Endothelial cell of umbilical vein (primary cell): ENCODE measurements around the gene USP33. TPM values are rescaled to one million over a fixed set of nuclear protein-coding genes. Genes with fewer than 3 reads are reported as not detected.
A peak's percentile ranks its signal among the peaks of the same experiment; 100 is the strongest.
"Not testable (repeated sequence)": the region's sequence is repeated elsewhere in the genome, so short reads cannot be mapped to it uniquely, and the experiment has no call there.

Experiments used
- BruUV-seq: library from RNA; stranded (reverse); fragments of 400-500 nt; replicated peaks from 2 replicates; lab custom pipeline; 2021; lab: Mats Ljungman, UMichigan
- CTCF ChIA-PET: fragments of 300-600, 350-600 bp; sonication (Branson Sonifier 250); formaldehyde crosslinking; loops from one replicate; lab custom pipeline; 2021; ENCODE audit warnings: antibody characterized with exemption, inconsistent platforms; lab: Charles Lee
- POLR2A ChIA-PET: fragments of 300-600, 350-600 bp; sonication (Branson Sonifier 250); formaldehyde crosslinking; loops from one replicate; lab custom pipeline; 2021; ENCODE audit warnings: antibody characterized with exemption, inconsistent platforms; lab: Charles Lee
- DNase-seq: peaks from one replicate; pipeline ENCODE4 v3.0.0-alpha.2; 2011; ENCODE audit warnings: low read depth, low spot score
- FAIRE-seq: peaks from 2 replicates; lab custom pipeline; 2011; peaks lifted over from hg19 to GRCh38; lab: Jason Lieb, UNC
- H2AFZ ChIP-seq: 2 replicates; pipeline ENCODE4 v1.6.0; 2012; ENCODE audit warnings: low read depth, low read length, control low read depth, inconsistent platforms
- H3K27ac ChIP-seq: 2 replicates; pipeline ENCODE4 v1.5.1; 2011; ENCODE audit warnings: low read depth, mild to moderate bottlenecking, control low read depth, low read length, moderate library complexity; ENCODE audit not compliant: insufficient read depth
- H3K27me3 ChIP-seq, 2 experiments: 2 replicates each; pipeline versions ENCODE4 v1.6.0 to v1.6.1; 2011; ENCODE audit warnings: low read length in 2 of 2, mixed read lengths in 1 of 2; ENCODE audit not compliant: control insufficient read depth in 2 of 2, insufficient read depth in 2 of 2
- H3K36me3 ChIP-seq, 2 experiments: 2 replicates in 1 of 2; 3 replicates in 1 of 2; pipeline ENCODE4 v1.5.1; 2011; ENCODE audit warnings: low read length in 2 of 2, mild to moderate bottlenecking in 1 of 2, moderate library complexity in 1 of 2; ENCODE audit not compliant: control insufficient read depth in 2 of 2, insufficient read depth in 2 of 2; ENCODE audit errors: extremely low read depth in 1 of 2
- H3K4me1 ChIP-seq: 3 replicates; pipeline ENCODE4 v1.5.1; 2011; ENCODE audit warnings: mild to moderate bottlenecking, low read length; ENCODE audit not compliant: control insufficient read depth, insufficient read depth; ENCODE audit errors: extremely low read depth
- H3K4me2 ChIP-seq: 2 replicates; pipeline ENCODE4 v1.6.1; 2011; ENCODE audit warnings: low read length, control low read depth, mixed read lengths; ENCODE audit not compliant: insufficient read depth
- H3K4me3 ChIP-seq, 3 experiments: fragments of 200-600 bp in 1 of 3; sonication (generic), shearing (Covaris generic) in 1 of 3; replicated peaks in 1 of 3; 2 replicates each; pipeline ENCODE4 v1.5.1; 2011 to 2016; ENCODE audit warnings: control low read depth in 3 of 3, low read length in 3 of 3, mild to moderate bottlenecking in 2 of 3, inconsistent platforms in 1 of 3, low read depth in 1 of 3, moderate library complexity in 1 of 3; ENCODE audit not compliant: insufficient read depth in 1 of 3
- H3K79me2 ChIP-seq: 2 replicates; pipeline ENCODE4 v1.6.0; 2012; ENCODE audit warnings: low read length, inconsistent platforms; ENCODE audit not compliant: control insufficient read depth, insufficient read depth
- H3K9ac ChIP-seq: replicated peaks from 2 replicates; pipeline ENCODE3; 2011; ENCODE audit warnings: low read length, control low read depth; ENCODE audit not compliant: insufficient read depth; ENCODE audit errors: extremely low read depth
- H3K9me1 ChIP-seq: replicated peaks from 3 replicates; pipeline ENCODE4 v1.6.0; 2011; ENCODE audit warnings: mild to moderate bottlenecking, low read length; ENCODE audit not compliant: control insufficient read depth, insufficient read depth; ENCODE audit errors: extremely low read depth
- H3K9me3 ChIP-seq: replicated peaks from 2 replicates; pipeline ENCODE4 v1.5.1; 2012; ENCODE audit warnings: low read length, inconsistent platforms; ENCODE audit not compliant: control insufficient read depth, insufficient read depth
- H4K20me1 ChIP-seq: replicated peaks from 2 replicates; pipeline ENCODE3; 2011; ENCODE audit warnings: mild to moderate bottlenecking, low read length; ENCODE audit not compliant: control insufficient read depth, insufficient read depth; ENCODE audit errors: extremely low read depth
- CTCF ChIP-seq, 2 donors: IDR thresholded peaks; 1 replicate in 1 of 2; 2 replicates in 1 of 2; pipeline ENCODE4 v1.5.1; 2011; ENCODE audit warnings: low read length in 2 of 2, mild to moderate bottlenecking in 2 of 2, moderate library complexity in 2 of 2, control low read depth in 1 of 2, inconsistent platforms in 1 of 2, low read depth in 1 of 2; ENCODE audit not compliant: insufficient read depth in 1 of 2; ENCODE audit errors: extremely low read depth in 1 of 2
- EZH2 ChIP-seq: IDR thresholded peaks from 2 replicates; pipeline ENCODE4 v1.6.1; 2012; ENCODE audit warnings: borderline replicate concordance, low read depth, mild to moderate bottlenecking, moderate library complexity, low read length, inconsistent platforms; ENCODE audit not compliant: severe bottlenecking
- GATA2 ChIP-seq: IDR thresholded peaks from 2 replicates; pipeline ENCODE4 v1.7.0; 2011; ENCODE audit warnings: low read depth, mild to moderate bottlenecking, moderate library complexity, mixed read lengths, low read length; ENCODE audit not compliant: insufficient read length, insufficient read depth
- MAX ChIP-seq: IDR thresholded peaks from 2 replicates; pipeline ENCODE4 v1.6.1; 2011; ENCODE audit not compliant: insufficient read depth, insufficient read length
- MYC ChIP-seq: IDR thresholded peaks from one replicate; pipeline ENCODE4 v1.6.1; 2011; ENCODE audit warnings: mild to moderate bottlenecking, low read depth, low read length
- POLR2A ChIP-seq: IDR thresholded peaks from 2 replicates; pipeline ENCODE4 v1.6.1; 2012; ENCODE audit warnings: low read depth, mild to moderate bottlenecking, control low read depth, low read length
- POLR2AphosphoS5 ChIP-seq: IDR thresholded peaks from 2 replicates; pipeline ENCODE4 v1.6.1; 2012; ENCODE audit warnings: low read depth, mild to moderate bottlenecking, control low read depth, low read length, moderate library complexity; ENCODE audit not compliant: insufficient read depth
- dilution Hi-C: fragments of 300-500 bp; cut with MboI; formaldehyde crosslinking; loops from one replicate; pipeline ENCODE4 v1.15.0; 2019; ENCODE audit warnings: low sequenced_read_pairs; ENCODE audit not compliant: extremely low pct_ligation_motif_present
- intact Hi-C: fragments of 100-400 bp; cut with micrococcal nuclease; formaldehyde crosslinking; loops from one replicate; pipeline ENCODE4 v1.10.0; 2022
- polyA plus RNA-seq, 4 experiments: library from polyadenylated mRNA; depleted of rRNA in 3 of 4; stranded (reverse) in 3 of 4; unstranded in 1 of 4; fragments of >200 nt; gene quantifications; 2 replicates each; pipeline versions ENCODE4 v1.2.1 to v1.2.3, GENCODE V29; 2011 to 2012; ENCODE audit warnings: missing spikeins in 1 of 4
- total RNA-seq: library from RNA; stranded (reverse); gene quantifications from 2 replicates; pipeline ENCODE4 v1.2.3, GENCODE V29; 2021

The USP33 gene
- total and polyA plus RNA-seq, 2 donors (not counting 3 experiments of a cell fraction or from before 2014, with no cell fraction given) = 22.5 to 46.4 TPM

GRCh38 chr1:77706321-77706720 lies 53.3 kb downstream of the USP33 start:
- TF ChIP-seq MYC (no peak), POLR2A (no peak), POLR2AphosphoS5 (no peak), MAX (no peak)
- Histone ChIP-seq H3K79me2 (no peaks in the 10 kb centered on the region), H3K27me3 (no peaks in the 10 kb centered on the region), H4K20me1 (no peaks in the 10 kb centered on the region), H3K4me1 (peaks cover 2% of the 10 kb centered on the region), H3K9me3 (no peaks in the 10 kb centered on the region), H3K9me1 (peaks cover 2% of the 10 kb centered on the region), H3K4me2 (no peak overlapping the region), H3K36me3 (peaks cover 0 to 10% of the 10 kb centered on the region in 2 experiments), H3K4me3 (no peak overlapping the region), H3K9ac (no peak overlapping the region), H3K27ac (no peak overlapping the region), H2AFZ (no peak overlapping the region)
- DNase-seq = no peak
- intact Hi-C loops (no loop called here), dilution Hi-C loops (no loop called here)
- CTCF ChIA-PET = no interaction called here
- BruUV-seq = no TSS peak
- no peak for FAIRE-seq
- POLR2A ChIA-PET = no interaction called here

GRCh38 chr1:77704736-77705135 lies 54.9 kb downstream of the USP33 start:
- Histone ChIP-seq H3K9ac (no peak overlapping the region), H3K9me3 (no peaks in the 10 kb centered on the region), H3K4me3 (no peak overlapping the region), H3K9me1 (peaks cover 2% of the 10 kb centered on the region), H3K27me3 (no peaks in the 10 kb centered on the region), H2AFZ (no peak overlapping the region), H3K4me2 (no peak overlapping the region), H3K36me3 (peaks cover 0 to 7% of the 10 kb centered on the region in 2 experiments), H3K79me2 (no peaks in the 10 kb centered on the region), H4K20me1 (no peaks in the 10 kb centered on the region), H3K27ac (no peak overlapping the region), H3K4me1 (peaks cover 2% of the 10 kb centered on the region)
- ChIA-PET CTCF (interaction anchor here (0.6 to 1.8 kb wide), 6 partner anchors 9 to 912 kb away, joined by 3 to 5 read pairs (median 4); no protein-coding TSS in a partner anchor), POLR2A (no interaction called here)
- TF ChIP-seq CTCF (IDR thresholded peaks at IDR 0.05; ENCODE audit: extremely low read depth in 1 of 2, insufficient read depth in 1 of 2, low read depth in 1 of 2, low read length in 2 of 2) (no peak), EZH2 (no peak), MAX (no peak), GATA2 (peak; percentile 26), POLR2A (no peak)
- intact Hi-C loops = no loop called here
- FAIRE-seq (peak; percentile 12), DNase-seq (peak; percentile 8)
- dilution Hi-C loops = no loop called here
- no TSS peak for BruUV-seq

- H3K4me2 ChIP-seq, H3K9ac ChIP-seq, POLR2A ChIA-PET, BruUV-seq, H4K20me1 ChIP-seq, H3K79me2 ChIP-seq, H3K4me1 ChIP-seq, H3K36me3 ChIP-seq, H3K27ac ChIP-seq, H3K27me3 ChIP-seq, H3K4me3 ChIP-seq, FAIRE-seq, CTCF ChIA-PET, H2AFZ ChIP-seq, H3K9me1 ChIP-seq, dilution Hi-C loops, DNase-seq, intact Hi-C loops, H3K9me3 ChIP-seq: not testable (repeated sequence)
Measured at GRCh38 chr1:77699673-77700072, 60.0 kb downstream of the USP33 start.
